Type B pancreatic cell (in vitro differentiated cells): Measurements from ENCODE around the gene HVCN1. TPM values are rescaled to one million over a fixed set of nuclear protein-coding genes. Genes with fewer than 3 reads are reported as not detected.
"Not testable (repeated sequence)": the region's sequence is repeated elsewhere in the genome, so short reads cannot be mapped to it uniquely, and the experiment has no call there.

Experiments
- DNase-seq: peaks from one replicate; pipeline ENCODE4 v3.0.0; 2021; ENCODE audit warnings: mixed read lengths; ENCODE audit not compliant: unreplicated experiment; ENCODE audit errors: extremely low spot score
- H3K27ac Mint-ChIP-seq: 2 replicates; pipeline ENCODE4 v1.8.0; 2021; ENCODE audit warnings: mild to moderate bottlenecking, mixed read lengths
- H3K27me3 Mint-ChIP-seq: 2 replicates; pipeline ENCODE4 v1.8.0; 2021; ENCODE audit warnings: mixed read lengths
- H3K36me3 Mint-ChIP-seq: 2 replicates; pipeline ENCODE4 v1.8.0; 2021; ENCODE audit warnings: mixed read lengths
- H3K4me1 Mint-ChIP-seq: one replicate; pipeline ENCODE4 v1.8.0; 2021; ENCODE audit warnings: mixed read lengths; ENCODE audit not compliant: unreplicated experiment
- H3K4me3 Mint-ChIP-seq: 2 replicates; pipeline ENCODE4 v1.8.0; 2021; ENCODE audit warnings: mild to moderate bottlenecking, mixed read lengths
- H3K9me3 Mint-ChIP-seq: 2 replicates; pipeline ENCODE4 v1.8.0; 2021; ENCODE audit warnings: mixed read lengths
- CTCF ChIP-seq: fragments of 200-600 bp; sonication (generic); conservative IDR thresholded peaks from 2 replicates; pipeline ENCODE4 v1.5.0; 2021; ENCODE audit warnings: antibody characterized with exemption, mild to moderate bottlenecking
- total RNA-seq: library from RNA; stranded (reverse); gene quantifications from 2 replicates; pipeline ENCODE4 v1.2.1, GENCODE V29; 2021; ENCODE audit warnings: low replicate concordance

Gene HVCN1
- total RNA-seq, 1 donor from 2014 or later, result 3.1 TPM

DNA sequence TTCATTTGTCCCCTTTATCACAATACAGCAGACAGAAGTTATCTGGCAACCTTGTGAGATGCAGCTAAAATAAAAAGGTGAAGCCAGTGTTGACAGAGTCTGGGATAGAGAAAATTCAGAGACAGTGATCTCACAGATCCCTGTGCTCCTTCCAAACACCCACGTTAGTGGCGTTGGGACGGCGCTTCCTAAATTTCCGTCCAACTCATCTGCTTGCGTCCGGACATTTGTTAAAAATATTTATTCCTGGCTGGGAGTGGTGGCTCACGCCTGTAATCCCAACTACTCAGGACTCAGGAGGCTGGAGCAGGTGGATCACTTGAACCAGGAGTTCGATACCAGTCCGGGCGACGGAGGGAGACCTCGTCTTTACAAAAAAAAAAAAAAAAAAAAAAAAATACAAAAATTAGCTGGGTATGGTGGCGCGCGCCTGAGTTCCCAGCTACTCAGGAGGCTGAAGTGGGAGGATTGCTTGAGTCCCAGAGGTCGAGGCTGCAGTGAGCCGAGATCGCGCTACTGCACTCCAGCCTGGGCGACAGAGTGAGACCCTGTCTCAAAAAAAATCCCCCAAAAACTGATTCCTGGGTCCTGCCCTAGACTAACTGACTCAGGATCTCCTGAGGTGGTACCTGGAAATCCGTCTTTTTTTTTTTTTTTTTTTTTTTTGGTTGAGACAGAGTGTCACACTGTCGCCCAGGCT, 75.7 kb downstream of the HVCN1 start:
- H3K9me3 Mint-ChIP-seq, result no peaks in the 10 kb centered on the region
- H3K36me3 Mint-ChIP-seq, result peaks cover 6% of the 10 kb centered on the region
- no peak for TF ChIP-seq CTCF
- H3K4me3 Mint-ChIP-seq, result peak overlapping the region; percentile 88
- H3K4me1 Mint-ChIP-seq, result peaks cover 3% of the 10 kb centered on the region
- H3K27ac Mint-ChIP-seq, result peak overlapping the region; percentile 53
- H3K27me3 Mint-ChIP-seq, result no peaks in the 10 kb centered on the region
- no peak for DNase-seq

- Mint-ChIP-seq H3K36me3 (no peaks in the 10 kb centered on the region), H3K4me1 (no peaks in the 10 kb centered on the region)
These were observed 82.7 kb downstream of the HVCN1 start for GRCh38 chr12:110606253-110606611.

DNA sequence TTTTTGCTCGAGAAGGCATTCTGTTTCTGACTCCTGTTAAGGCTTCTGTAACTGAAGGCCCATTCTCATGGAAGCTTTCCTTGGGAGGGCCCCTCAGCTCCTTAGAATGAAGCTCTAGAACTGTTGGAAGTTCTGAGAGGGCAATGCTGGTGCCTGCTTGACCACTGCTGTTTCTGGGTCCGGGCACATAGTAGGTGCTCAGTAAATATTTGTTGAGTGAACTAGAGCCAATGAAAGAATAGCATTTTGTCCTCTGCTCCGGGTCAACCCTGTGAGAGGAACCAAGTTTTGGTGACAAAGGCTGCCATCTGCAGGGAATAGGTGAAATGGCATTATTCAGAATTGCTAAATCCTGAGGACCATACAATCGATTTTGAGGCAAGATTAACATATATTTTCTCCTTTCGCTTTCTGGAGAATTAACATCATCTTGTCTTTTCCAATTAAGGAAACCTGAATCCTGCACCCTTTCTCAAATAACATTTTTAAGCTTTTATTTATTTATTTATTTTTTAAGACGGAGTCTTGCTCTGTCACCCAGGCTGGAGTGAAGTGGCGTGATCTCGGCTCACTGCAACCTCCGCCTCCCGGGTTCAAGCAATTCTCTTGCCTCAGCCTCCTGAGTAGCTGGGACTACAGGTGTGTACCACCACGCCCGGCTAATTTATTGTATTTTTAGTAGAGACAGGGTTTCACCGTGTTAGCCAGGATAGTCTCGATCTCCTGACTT, 86.7 kb downstream of the HVCN1 start:
- H3K4me1 Mint-ChIP-seq, H3K27ac Mint-ChIP-seq, DNase-seq, H3K36me3 Mint-ChIP-seq, H3K27me3 Mint-ChIP-seq, H3K4me3 Mint-ChIP-seq, H3K9me3 Mint-ChIP-seq: not testable (repeated sequence)
- TF ChIP-seq CTCF, result peak; percentile 86

More at GRCh38 chr12:110606253-110606611, 82.7 kb downstream of the HVCN1 start:
- no peak for TF ChIP-seq CTCF
- no peak overlapping the region for H3K27ac Mint-ChIP-seq
- H3K27me3 Mint-ChIP-seq, result no peaks in the 10 kb centered on the region
- no peak overlapping the region for H3K4me3 Mint-ChIP-seq
- no peak for DNase-seq
- no peaks in the 10 kb centered on the region for H3K9me3 Mint-ChIP-seq

- DNase-seq, result no peak
- Mint-ChIP-seq H3K4me1 (peaks cover 5% of the 10 kb centered on the region), H3K4me3 (no peak overlapping the region), H3K9me3 (no peaks in the 10 kb centered on the region), H3K27me3 (no peaks in the 10 kb centered on the region), H3K36me3 (no peaks in the 10 kb centered on the region), H3K27ac (no peak overlapping the region)
- TF ChIP-seq CTCF, result peak; percentile 62
These were observed 88.7 kb downstream of the HVCN1 start for GRCh38 chr12:110600254-110600653.

DNA sequence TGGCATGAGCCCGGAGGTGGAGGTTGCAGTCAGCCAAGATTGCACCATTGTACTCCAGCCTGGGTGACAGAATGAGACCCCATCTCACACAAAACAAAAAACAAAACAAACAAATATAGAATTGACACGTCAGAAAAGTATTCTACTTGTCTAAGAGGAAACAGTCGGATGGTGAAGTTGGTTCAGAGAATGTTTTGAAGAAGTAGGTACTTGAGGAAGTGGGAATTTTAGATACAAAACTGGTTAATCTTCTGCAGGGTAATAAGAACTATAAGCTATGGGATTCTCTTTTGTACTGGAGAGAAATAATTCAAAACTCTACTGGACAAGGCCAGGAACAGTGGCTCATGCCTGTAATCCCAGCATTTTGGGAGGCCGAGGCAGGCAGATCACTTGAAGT, 89.6 kb downstream of the HVCN1 start:
- TF ChIP-seq CTCF, result no peak

More for the DNA sequence above, 89.6 kb downstream of the HVCN1 start:
- Mint-ChIP-seq H3K4me1 (peaks cover 5% of the 10 kb centered on the region), H3K36me3 (no peaks in the 10 kb centered on the region), H3K27me3 (no peaks in the 10 kb centered on the region), H3K27ac (no peak overlapping the region), H3K9me3 (no peaks in the 10 kb centered on the region), H3K4me3 (no peak overlapping the region)
- DNase-seq, result no peak

Other genes starting within 250 kb of the HVCN1 start
- 164 and 218 TPM in 2 replicates for gene ARPC3, start 238.8 kb downstream of the HVCN1 start, total RNA-seq
- gene GPN3, start 220.9 kb downstream of the HVCN1 start, total RNA-seq, result 15.2 and 18.1 TPM in 2 replicates
- 2.5 and 13.2 TPM in 2 replicates for gene FAM216A, start 220.3 kb downstream of the HVCN1 start, total RNA-seq
- gene VPS29, start 187.0 kb downstream of the HVCN1 start, total RNA-seq, result 72.6 and 84.7 TPM in 2 replicates
- 0.12 and 0.46 TPM in 2 replicates for gene RAD9B, start 186.8 kb downstream of the HVCN1 start, total RNA-seq
- 14.5 and 14.8 TPM in 2 replicates for gene PPTC7, start 105.8 kb downstream of the HVCN1 start, total RNA-seq
- 33.4 and 63.9 TPM in 2 replicates for gene TCTN1, start 75.0 kb downstream of the HVCN1 start, total RNA-seq
- 135 and 174 TPM in 2 replicates for gene PPP1CC, start 53.8 kb upstream of the HVCN1 start, total RNA-seq
- not detected in 2 replicates for gene CCDC63, start 157.9 kb upstream of the HVCN1 start, total RNA-seq
- gene MYL2, start 231.5 kb upstream of the HVCN1 start, total RNA-seq, result not detected in 2 replicates